HG03045 (cell line): ENCODE results near the gene FRY.

Experiments used
- ATAC-seq: cut with Tn5 transposase; IDR thresholded peaks from one replicate; pipeline ENCODE4 v1.9.1; 2021; ENCODE audit warnings: mild to moderate bottlenecking, moderate library complexity; ENCODE audit not compliant: unreplicated experiment

Gene FRY

GRCh38 chr13:32252812-32253438 lies 221.4 kb downstream of the FRY start:
- no peak for ATAC-seq

GRCh38 chr13:32253911-32254399 lies 222.4 kb downstream of the FRY start:
- ATAC-seq = no peak

- no peak for ATAC-seq
Observed at GRCh38 chr13:32254416-32254815, 222.8 kb downstream of the FRY start.

GRCh38 chr13:32254916-32255723 lies 223.5 kb downstream of the FRY start:
- no peak for ATAC-seq

GRCh38 chr13:32255724-32256109 lies 224.1 kb downstream of the FRY start:
- no peak for ATAC-seq

GRCh38 chr13:32256243-32256642 lies 224.7 kb downstream of the FRY start:
- ATAC-seq = no peak

GRCh38 chr13:32257649-32258048 lies 226.1 kb downstream of the FRY start:
- no peak for ATAC-seq

GRCh38 chr13:32259116-32259515 lies 227.5 kb downstream of the FRY start:
- no peak for ATAC-seq

- no peak for ATAC-seq
Observed at GRCh38 chr13:32261567-32261966, 230.0 kb downstream of the FRY start.

- no peak for ATAC-seq
Observed at GRCh38 chr13:32262165-32262564, 230.6 kb downstream of the FRY start.

GRCh38 chr13:32262619-32263018 lies 231.0 kb downstream of the FRY start:
- no peak for ATAC-seq

- no peak for ATAC-seq
Observed at GRCh38 chr13:32264407-32264806, 232.8 kb downstream of the FRY start.

GRCh38 chr13:32265726-32266125 lies 234.2 kb downstream of the FRY start:
- no peak for ATAC-seq

GRCh38 chr13:32266130-32266529 lies 234.6 kb downstream of the FRY start:
- ATAC-seq = no peak

GRCh38 chr13:32267836-32268439 lies 236.4 kb downstream of the FRY start:
- peak; percentile 76 for ATAC-seq

- ATAC-seq = no peak
Observed at GRCh38 chr13:32272021-32272683, 240.6 kb downstream of the FRY start.

GRCh38 chr13:32277839-32278238 lies 246.3 kb downstream of the FRY start:
- ATAC-seq = no peak

- no peak for ATAC-seq
Observed at GRCh38 chr13:32278426-32278825, 246.9 kb downstream of the FRY start.

- ATAC-seq = no peak
Observed at GRCh38 chr13:32281096-32281495, 249.5 kb downstream of the FRY start.

- no peak for ATAC-seq
Observed at GRCh38 chr13:32282096-32282711, 250.6 kb downstream of the FRY start.
